Loucy (cell line): ENCODE results near the gene SIGLEC11.
"Not testable (repeated sequence)": the region's sequence is repeated elsewhere in the genome, so short reads cannot be mapped to it uniquely, and the experiment has no call there.

Experiments
- CTCF ChIP-seq: fragments of 200-600 bp; sonication (generic); conservative IDR thresholded peaks from 2 replicates; pipeline ENCODE4 v1.5.1; 2014; ENCODE audit warnings: mild to moderate bottlenecking, antibody characterized with exemption, low read length
- EZH2phosphoT487 ChIP-seq: fragments of 200-600 bp; IDR thresholded peaks from 2 replicates; pipeline ENCODE4 v1.6.1; 2018; ENCODE audit warnings: antibody characterized with exemption, mild to moderate bottlenecking, moderate library complexity, borderline replicate concordance

GRCh38 chr19:49958144-49958543, 2.8 kb downstream of the SIGLEC11 start:
- TF ChIP-seq CTCF, EZH2phosphoT487: not testable (repeated sequence)
